Activated CD8-positive, alpha-beta memory T cell treated with anti-CD3 and anti-CD28 coated beads for 1 hour (primary cell): ENCODE data around the gene ZFYVE28.
"Not testable (repeated sequence)": the region's sequence is repeated elsewhere in the genome, so short reads cannot be mapped to it uniquely, and the experiment has no call there.

Source experiments
- DNase-seq, 2 donors: peaks; one replicate each; pipeline ENCODE4 v3.0.0-alpha.2; 2020; ENCODE audit warnings: low read depth in 1 of 2; ENCODE audit errors: extremely low read depth in 1 of 2

The ZFYVE28 gene

DNA sequence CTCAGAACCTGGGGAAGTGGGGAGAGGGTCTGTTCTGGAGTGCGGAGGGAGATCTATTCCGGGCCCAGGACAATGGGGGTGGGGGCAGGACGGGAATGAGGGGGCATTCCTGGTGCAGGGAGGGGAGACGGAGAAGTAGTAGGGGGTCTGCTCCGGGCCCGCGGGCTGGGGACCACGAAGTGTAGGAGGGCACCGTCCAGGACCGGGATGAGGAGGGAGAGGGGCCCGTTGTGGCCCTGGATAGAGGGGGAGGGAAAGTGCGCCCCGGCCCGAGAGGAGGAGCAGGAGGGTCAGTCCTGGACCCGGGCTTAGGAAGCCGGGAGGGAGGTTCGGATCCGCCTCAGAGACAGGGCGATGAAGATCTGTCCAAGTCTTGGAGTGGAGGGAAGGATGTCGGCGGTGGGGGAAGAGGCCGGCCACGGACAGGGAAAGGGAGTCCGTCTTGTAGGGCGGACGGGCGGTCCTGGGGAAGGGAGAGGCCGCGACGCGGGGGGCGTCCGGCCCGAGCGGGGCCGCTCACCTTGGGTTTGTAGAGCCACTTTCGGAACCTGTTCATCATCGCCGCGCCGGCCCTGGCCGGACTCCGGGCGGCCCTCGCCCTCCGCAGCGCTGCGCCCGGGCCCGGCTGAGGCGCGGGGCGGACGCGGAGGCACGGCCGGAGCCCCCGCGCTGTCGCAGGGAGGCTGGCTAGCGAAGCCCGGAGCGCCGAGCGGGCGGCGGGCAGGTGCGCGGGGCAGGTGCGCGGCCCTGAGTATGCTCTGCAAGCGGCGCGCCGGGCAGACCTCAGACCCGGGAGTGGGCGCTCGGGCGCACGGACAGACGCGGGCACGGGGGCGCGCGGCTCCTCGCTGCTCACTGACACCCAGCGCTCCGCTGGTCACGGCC lies at the start of gene ZFYVE28:
TSS of gene ZFYVE28 (minus strand) at position 881 of the 885 bp plus-strand sequence. CDS start at position 559, 322 bp downstream.
- DNase-seq, result no peak

DNA sequence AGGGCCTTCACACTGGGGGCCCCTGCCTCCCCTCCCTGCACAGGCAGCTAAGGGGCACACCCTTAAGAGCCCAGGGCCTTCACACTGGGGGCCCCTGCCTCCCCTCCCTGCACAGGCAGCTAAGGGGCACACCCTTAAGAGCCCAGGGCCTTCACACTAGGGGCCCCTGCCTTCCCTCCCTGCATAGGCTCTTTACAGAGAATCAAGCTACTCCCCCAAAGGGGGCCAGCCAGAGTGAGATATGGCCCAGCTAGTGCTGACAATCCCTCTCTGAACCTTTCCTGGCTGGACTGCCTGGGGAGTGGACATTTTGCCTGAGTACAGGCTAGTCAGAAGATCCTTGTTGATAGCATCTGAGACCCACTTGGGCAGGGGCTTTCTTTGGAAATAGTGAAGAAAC lies 47.1 kb upstream of the ZFYVE28 start:
- DNase-seq, result not testable (repeated sequence)

DNA sequence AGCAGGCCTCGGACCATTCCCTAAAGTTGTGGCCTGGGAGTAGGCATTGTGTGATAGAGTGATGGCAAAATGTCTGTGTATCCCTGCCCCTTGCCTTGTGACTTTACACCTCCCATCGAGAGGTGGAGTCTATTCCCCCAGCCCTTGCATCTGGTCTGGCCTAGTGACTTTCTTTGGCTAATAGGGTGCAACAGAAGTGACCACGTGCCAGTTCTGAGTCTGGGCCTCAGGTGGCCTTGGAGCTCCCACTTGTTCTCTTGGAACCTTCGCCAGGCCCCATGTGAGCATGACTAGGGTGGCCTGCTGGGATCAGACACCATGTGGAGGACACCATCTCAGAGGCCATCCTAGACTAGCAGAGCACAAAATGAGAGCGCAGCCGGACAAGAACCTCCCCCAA lies 46.6 kb upstream of the ZFYVE28 start:
- no peak for DNase-seq

DNA sequence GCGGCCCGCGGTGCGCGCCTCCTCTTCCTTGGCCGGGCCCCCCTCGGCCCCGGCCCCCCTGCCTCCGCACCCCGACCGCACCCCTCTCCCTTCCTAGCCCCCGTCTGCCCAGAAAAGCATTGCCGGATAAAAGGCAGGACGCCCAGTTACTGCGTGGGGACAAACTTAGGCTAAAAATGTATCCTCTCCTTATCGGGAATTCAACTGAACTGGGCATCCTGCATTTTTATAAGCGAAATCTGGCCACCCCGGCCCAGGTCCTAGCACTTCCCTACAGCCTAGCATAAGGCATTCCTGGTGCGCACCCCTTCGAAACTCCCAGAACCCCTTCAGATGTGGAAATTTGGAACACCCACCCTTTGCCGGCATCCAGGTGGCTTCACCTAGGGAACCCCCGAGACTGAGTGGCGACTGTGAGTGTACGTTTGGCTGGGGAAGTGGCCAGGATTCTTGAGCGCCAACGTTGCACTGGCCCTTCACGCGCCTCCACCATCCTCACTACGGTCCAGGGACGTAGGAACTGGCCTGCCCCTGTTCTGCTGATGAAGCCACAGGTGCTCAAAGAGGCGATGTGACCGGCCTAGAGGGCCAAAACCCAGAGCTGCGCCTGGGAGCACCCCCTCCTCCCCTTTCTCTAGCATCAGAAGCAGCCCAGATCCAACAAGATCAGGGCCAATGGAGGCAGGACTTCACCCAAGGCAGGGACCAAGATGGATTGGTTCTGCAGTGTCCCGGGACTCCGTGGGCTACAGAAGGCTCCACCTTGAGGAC lies 44.7 kb upstream of the ZFYVE28 start:
- DNase-seq, result no peak

DNA sequence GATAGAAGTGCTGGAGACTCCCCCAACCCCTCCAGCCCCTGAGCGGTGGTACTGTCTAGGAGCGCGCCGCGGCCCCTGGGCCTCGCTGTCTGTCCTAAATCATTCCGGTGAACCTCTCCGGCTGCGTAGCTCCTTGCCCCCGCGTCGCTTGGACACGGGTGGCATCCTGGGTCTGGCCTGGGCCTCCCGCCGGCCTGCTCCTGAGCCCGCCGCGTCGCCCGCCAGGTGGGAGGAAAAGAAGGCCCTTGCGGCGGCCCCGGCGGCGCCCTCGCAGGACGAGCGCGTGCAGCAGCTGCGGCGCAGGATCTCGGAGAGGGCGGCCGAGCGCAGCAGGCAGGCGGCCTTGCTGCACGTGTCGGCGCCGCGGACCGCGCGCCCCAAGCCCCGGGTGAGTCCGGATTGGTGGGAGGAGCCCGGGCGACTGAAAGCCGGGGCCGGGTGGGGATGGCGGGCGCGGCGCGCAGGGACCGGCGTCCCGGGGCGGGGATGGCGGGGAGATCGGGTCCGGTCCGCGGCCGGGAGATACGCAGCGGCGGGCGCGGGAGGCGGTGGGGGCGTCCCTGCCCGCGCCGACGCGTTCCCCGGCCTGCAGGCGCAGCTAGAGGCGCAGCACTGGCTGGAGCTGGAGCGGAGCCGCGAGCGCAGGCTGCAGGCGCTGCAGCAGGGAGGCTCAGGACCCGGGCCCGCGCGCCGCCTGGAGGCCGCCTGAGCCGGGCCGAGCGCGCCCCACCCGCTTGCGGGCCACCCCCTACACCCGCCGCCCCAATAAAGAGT lies 44.0 kb upstream of the ZFYVE28 start:
- peak; percentile 21 to 51 for DNase-seq

DNA sequence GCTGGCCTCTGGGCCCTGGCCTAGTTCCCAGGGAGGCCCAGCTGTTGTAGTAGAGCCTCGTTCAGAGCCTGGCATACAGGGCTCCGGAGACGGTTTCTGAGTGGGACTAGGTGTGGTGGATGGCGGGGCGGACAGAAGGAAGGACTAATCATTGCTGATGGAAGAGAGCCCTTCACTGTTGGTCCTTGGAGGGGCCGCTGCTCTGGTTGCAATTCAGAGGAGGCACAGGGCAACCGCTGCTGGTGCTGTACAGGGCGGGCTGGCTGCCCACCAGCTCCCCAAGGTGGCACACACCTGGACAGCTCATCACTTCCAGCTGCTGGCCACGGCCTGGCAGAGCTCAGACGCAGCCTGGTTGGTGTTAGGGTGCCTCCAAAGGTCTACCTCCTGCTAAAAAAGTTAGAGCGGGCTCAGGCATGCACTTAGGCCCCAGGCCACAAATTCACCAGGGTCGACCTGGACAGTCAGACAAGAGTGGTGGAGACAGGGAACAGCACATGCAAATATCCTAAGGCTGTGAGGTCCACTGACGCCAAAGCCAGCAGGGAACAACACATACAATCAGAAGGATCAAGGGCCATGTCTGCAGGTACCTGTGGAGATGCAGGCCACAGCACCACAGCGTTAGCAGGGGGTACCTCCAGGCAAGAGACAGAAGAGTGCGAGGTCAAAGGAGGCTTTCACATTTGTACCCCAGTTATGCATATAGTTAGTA lies 43.0 kb upstream of the ZFYVE28 start:
- DNase-seq, result no peak

DNA sequence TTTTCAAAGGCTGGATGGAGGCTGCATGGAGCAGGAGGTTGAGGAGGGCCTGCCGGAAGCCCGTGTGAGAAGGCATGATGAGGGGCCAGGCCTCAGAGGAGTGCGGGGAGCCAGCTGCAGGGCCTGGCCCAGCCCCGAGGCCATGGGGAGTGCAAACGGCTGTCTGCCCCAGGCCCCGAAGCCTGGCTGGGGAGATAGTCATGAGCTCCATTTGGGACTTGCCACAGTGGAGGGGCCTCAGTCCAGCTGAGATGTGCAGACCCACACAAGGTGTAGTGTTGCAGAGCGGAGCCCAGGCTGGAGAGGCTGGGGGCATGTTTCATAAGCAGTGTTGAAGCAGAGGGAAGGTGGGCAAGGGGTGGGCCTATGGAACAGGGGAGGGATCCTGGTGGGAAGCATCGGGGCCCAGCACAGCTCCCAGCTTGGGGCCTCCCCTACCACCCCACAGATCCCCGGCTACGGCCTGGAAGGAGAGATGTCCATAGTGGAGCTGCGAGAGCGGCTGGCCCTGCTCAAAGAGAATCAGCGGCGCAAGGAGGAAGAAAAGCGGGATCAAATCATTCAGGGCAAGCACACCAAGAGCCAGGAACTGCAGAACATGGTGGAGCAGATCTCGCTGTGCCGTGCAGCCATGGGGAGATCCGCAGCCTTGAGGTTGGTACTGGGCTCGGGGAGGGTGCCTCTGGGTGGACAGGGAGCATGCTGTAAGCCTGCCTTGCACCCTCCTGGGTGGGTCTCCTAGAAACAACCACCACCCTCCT lies 41.3 kb upstream of the ZFYVE28 start:
- no peak for DNase-seq

DNA sequence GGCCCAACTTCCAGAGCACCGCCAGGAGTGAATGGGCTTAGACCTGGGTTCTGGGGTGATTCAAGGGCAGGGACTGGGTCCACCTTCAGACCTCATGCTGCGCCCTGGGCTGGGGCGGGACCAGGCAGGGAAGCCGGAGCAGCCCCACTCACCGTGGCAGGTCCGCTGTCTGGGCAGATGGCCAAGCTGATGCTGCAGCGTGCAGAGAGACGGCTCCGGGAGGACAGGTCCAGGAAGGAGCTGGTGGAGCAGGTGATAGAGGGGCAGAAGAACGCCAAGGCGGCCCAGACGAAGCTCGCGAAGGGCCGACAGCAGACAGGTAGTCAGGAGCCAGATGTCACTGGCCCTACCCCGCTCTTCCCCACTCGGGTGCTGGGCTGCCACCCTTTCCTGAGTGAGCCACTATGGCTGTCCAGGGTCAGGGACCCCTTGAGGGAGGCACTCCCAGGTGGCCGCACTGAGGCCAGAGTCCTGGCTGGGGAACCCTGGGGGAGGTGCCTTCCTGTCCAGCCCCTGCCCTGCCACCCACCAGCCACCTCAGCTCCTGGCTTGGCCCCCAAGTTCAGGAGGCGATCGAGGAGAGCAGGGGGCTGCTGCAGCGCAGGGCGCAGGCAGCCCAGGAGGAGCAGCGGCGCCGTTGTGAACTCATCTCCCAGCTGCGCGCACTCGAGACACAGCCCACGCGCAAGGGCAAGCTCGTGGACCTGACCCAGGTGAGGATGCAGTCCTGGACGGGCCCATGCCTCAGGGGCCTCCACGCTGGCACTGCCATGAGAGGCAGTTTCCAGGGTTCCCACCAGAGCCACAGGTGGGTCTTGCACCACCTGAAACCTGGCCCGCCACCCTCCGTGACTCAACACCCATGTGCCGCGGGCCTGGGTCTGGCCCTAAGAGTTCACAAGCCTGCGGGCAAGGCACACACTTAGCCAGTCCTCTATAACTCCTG lies 40.4 kb upstream of the ZFYVE28 start:
- DNase-seq, result no peak

DNA sequence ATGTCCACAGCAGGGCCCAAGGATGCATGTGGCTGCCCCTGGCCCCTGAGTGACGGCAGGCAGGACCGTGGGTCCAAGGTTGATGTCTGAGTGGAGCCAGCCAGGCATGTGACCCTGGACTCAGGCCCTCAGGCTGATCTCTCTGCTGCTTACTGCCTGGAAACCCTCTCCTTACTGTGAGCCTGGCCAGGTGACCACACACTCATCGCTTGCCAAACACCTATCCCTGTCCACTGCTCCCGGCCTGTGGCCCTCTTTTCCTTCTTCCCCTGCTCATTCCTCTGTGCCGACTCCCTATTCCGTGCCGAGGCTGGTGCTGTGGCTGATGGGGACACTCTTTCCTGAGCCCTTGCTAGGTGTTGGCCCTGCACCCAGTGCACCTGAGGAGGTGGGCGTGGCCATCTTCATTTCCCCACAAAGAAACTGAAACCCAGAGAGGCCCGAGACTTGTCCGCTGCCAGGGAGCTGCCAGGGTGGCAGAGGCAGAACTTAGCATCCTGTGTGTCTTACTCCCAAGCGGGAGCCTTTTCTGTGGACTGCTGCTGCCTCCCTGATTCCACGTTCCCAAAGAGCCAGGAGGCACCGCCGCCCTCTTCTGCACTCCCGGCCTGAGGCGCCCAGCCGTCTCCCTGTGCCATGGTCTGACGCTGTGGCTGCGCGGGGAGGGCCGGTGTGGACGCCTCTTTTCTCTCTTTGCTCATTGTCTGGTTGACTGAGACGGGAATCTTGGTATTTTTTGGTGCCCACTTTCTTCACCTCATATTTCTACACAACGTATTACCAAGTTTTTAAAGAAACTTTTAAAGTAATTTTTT lies 39.2 kb upstream of the ZFYVE28 start:
- no peak for DNase-seq

DNA sequence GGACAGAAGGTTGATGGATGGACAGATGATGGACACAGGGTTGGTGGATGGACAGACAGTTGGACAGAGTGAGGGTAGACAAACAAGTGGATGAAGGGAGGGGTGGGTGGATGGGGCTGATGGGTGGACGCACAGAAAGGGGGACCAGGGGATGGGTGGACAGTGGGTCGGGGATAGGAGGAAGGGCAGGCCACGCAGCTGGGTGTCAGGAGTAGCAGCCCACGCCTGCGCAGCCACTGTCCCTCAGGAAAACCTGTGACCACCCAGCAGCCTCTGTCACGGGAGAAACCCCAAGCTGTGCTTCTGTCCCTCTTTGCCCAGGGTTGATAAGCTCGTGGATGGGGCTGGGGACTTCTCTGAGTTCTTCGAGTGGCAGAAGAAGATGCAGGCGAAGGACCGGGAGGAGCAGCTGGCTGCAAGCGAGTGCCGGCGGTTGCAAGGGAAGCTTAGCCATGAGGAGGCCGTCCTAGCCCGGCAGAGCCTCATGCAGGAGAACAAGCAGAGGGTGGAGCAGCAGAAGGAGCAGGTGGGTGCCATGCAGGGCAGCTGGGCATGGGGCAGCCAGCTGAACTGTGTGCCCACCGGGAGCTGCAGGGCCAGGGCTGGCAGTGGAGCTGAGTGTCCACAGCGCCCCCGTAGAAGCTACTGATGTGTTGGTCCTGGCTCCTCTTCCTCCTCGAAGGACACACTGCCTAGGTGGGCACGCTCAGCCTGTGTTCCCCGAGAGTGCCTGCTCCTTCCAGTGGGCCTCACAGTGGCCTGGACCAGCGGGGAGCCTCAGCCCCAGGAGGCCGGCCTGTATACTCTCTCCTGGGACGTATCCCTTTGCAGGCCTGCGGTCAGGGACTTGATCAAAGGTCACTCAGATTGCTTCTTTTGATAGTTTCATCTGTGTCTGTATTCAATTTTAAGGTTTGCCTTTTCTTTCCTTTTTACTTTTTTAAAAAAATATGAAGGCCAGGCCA lies 33.7 kb upstream of the ZFYVE28 start:
- no peak for DNase-seq

DNA sequence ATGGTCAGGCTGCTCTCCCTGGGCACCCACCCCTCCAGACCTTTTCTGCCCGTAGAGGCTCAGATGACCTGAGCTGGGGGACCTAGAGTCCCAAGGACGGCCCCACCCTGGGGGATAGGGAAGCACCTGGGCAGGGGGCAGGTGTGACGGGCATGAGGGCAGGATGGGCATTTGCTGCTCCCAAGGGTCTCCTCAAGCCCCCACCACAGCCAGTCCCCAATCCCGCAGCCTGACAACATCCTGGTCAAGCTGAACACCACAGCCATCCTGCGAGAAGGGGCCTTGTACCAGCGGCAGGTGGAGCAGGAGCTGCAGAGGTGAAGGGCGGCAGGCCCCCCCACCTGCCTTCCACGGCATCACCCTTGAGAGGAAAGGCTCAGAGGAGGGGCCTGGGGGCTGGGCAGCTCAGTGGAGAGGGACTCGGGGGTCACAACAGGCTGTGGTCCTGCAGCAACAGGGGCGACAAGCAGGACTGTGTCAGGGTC lies 32.6 kb upstream of the ZFYVE28 start:
- no peak for DNase-seq

DNA sequence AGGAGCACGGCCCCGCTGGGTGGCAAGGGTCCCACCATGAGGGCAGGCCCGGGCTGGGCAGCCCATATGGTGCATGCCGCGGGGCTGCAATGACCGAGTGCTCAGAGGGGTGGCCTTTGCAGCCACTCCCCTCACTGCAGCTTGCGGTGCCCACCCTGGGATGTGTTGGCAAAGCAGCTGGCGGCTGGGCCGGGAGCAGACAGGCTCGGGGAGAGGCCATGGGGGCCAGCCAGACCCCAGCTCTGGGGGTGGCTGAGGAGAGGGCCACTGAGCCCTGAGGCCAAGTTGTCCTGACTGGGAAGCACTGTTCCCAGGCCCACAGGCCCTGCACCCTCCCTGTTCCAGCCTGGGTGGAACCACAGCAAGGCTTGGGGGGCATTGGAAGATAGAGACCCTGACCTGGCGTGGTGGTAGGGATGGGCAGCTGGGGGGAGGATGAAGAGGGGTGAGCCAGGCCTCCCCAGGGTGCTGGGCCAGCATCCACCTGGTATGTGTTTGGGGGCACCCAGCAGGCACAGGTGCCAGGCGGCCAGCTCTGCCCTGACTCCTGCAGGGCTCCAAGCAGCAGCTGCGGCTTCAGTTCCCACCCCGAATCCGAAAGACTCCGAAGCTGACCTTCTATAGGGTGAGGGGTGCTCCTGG lies 32.1 kb upstream of the ZFYVE28 start:
- no peak for DNase-seq

DNA sequence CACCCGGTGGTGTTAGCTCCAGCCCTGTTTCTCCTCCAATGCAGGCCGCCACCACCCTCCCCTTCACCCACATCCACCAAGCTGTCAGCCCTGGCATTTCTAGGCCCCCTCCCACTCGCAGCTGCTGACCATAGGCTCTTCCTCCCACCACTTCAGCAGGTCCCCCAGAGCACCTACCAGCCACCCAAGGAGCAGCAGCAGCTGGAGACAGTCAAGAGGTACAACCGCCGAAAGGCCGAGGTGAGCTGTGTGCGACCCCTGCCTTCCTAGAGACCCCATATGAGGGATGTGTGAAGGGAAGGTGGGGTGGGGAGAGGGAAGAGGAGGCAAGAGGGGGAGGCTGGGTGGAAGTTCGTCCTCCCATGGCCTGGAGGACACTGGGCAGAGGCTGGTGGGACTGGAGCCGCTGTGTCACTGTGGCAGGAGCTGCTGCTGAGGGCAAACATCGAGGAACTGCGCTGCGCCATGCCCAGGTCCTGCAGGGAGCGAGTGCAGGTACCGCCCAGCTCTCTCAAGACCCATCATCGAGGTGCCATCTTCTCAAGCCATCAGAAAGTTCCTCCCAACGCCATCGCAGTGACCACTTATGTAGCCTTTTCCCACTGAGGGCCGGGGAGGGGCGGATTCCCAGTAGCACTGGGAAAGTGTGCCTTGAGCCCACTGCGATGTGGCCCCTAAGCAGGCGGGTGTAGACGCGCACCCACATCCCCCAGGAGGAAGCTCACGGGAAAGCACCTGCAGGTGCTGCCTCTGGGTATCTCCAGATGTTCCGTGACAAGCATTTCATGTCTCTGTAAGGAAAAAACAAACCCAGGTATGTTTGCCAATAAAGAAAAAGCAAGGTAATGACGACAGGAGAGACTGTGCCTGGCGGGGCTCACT lies 31.3 kb upstream of the ZFYVE28 start:
- DNase-seq, result no peak

DNA sequence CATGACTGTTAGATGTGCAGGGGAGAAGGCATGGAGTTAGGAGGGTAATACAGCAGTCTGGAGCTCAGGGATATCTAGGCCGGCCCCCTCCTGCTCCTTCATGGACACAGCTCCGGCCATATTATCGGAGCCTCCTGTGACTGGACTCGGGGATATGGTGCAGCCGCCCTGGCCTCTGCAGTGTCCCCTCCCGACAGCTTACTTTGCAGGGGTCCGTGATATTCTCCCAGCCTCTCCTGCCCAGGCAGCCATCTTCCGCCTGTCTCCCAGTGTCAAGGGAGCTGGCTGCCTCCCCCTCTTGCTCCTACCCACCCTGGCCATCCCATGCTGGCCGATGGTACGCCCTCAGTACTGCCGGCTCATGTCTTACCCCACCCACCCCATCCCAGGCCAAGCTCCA lies 30.6 kb upstream of the ZFYVE28 start:
- DNase-seq, result no peak

DNA sequence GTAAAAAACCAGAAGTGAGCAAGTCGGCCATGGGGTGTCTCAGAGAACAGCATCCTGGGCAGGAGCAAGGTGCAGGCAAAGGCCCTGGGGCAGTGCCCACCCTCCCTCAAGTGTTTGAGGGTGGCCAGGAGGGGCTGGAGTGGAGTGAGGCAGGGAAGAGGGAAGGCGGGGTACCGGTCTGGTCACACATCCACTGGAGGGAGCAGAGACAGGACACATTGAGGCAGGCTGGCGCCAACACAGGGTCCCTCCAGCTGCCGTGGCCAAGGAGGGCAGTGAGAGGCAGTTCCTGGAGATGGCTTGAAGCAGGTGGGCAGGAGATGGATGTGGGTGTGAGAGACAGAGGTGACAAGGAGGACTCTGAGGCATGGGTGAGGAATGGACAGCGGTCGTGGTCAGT lies 30.1 kb upstream of the ZFYVE28 start:
- no peak for DNase-seq
